B cell (primary cell): Measurements from ENCODE around the gene PLA2G4F. TPM values are rescaled to one million over a fixed set of nuclear protein-coding genes. Genes with fewer than 3 reads are reported as not detected.

ENCODE experiments used
- ATAC-seq: fragments of 200-7000 bp; cut with Tn5 transposase; one replicate; pipeline ENCODE4 v1.10.0; 2021; ENCODE audit warnings: low read depth, mild to moderate bottlenecking, moderate number of reproducible peaks, moderate library complexity
- CTCF ChIA-PET: fragments of 350-600 bp; sonication (Branson Sonifier 250); formaldehyde crosslinking; loops from one replicate; lab custom pipeline; 2021; ENCODE audit warnings: antibody characterized with exemption, inconsistent platforms; lab: Charles Lee
- POLR2A ChIA-PET: fragments of 350-600 bp; sonication (Branson Sonifier 250); formaldehyde crosslinking; loops from one replicate; lab custom pipeline; 2021; ENCODE audit warnings: antibody characterized with exemption; lab: Charles Lee
- DNase-seq: peaks from one replicate; pipeline ENCODE4 v3.0.0; 2013
- H2AFZ ChIP-seq: 2 replicates; pipeline ENCODE4 v1.6.1; 2012; ENCODE audit warnings: mild to moderate bottlenecking, low read depth, low read length; ENCODE audit not compliant: insufficient read depth, poor library complexity, severe bottlenecking
- H3K27ac ChIP-seq, 2 donors: 1 replicate in 1 of 2; 2 replicates in 1 of 2; pipeline ENCODE4 v1.5.1; 2012 to 2013; ENCODE audit warnings: low read length in 2 of 2, mild to moderate bottlenecking in 2 of 2, moderate library complexity in 1 of 2
- H3K27me3 ChIP-seq, 4 experiments: fragments of 200-600 bp in 1 of 4; sonication (generic) in 1 of 4; replicated peaks in 1 of 4; 1 replicate in 2 of 4; 2 replicates in 2 of 4; pipeline versions ENCODE4 v1.6.1 to v1.7.0; 2013 to 2016; ENCODE audit warnings: low read length in 3 of 4, mild to moderate bottlenecking in 2 of 4, mixed read lengths in 1 of 4, moderate library complexity in 1 of 4; ENCODE audit not compliant: insufficient read depth in 4 of 4, control insufficient read depth in 3 of 4; ENCODE audit errors: control extremely low read depth in 1 of 4
- H3K36me3 ChIP-seq, 2 experiments: replicated peaks in 1 of 2; 1 replicate in 1 of 2; 2 replicates in 1 of 2; pipeline versions ENCODE4 v1.6.1 to v1.7.1; 2013; ENCODE audit warnings: low read length in 1 of 2; ENCODE audit not compliant: insufficient read depth in 2 of 2, control insufficient read depth in 1 of 2; ENCODE audit errors: control extremely low read depth in 1 of 2, extremely low read depth in 1 of 2
- H3K4me1 ChIP-seq, 2 donors: fragments of 200-600 bp in 1 of 2; sonication (generic) in 1 of 2; 1 replicate in 1 of 2; 2 replicates in 1 of 2; pipeline versions ENCODE4 v1.5.1 to v1.6.1; 2013 to 2017; ENCODE audit warnings: low read length in 2 of 2; ENCODE audit not compliant: control insufficient read depth in 2 of 2, insufficient read depth in 2 of 2
- H3K4me2 ChIP-seq: replicated peaks from 2 replicates; pipeline ENCODE3; 2012; ENCODE audit warnings: mild to moderate bottlenecking, low read depth, low read length; ENCODE audit not compliant: poor library complexity, severe bottlenecking
- H3K4me3 ChIP-seq, 5 experiments: fragments of 200-600 bp in 1 of 5; sonication (generic) in 1 of 5; 1 replicate in 3 of 5; 2 replicates in 2 of 5; pipeline versions ENCODE4 v1.5.1 to v1.7.0; 2011 to 2016; ENCODE audit warnings: low read length in 4 of 5, mild to moderate bottlenecking in 4 of 5, low read depth in 2 of 5, control low read depth in 1 of 5, moderate library complexity in 1 of 5; ENCODE audit not compliant: insufficient read depth in 1 of 5; ENCODE audit errors: control extremely low read depth in 1 of 5, extremely low read depth in 1 of 5
- H3K79me2 ChIP-seq: fragments of 200-600 bp; sonication (generic); one replicate; pipeline ENCODE4 v1.6.0; 2016; ENCODE audit warnings: low read length; ENCODE audit not compliant: control insufficient read depth, insufficient read depth
- H3K9ac ChIP-seq: fragments of 200-600 bp; sonication (generic); 2 replicates; pipeline ENCODE4 v1.6.1; 2017; ENCODE audit warnings: mild to moderate bottlenecking, low read length, moderate library complexity
- H3K9me3 ChIP-seq, 3 donors: one replicate each; pipeline versions ENCODE4 v1.6.1 to v1.7.1; 2013; ENCODE audit warnings: low read length in 2 of 3; ENCODE audit not compliant: control insufficient read depth in 2 of 3, insufficient read depth in 1 of 3; ENCODE audit errors: control extremely low read depth in 1 of 3
- H4K20me1 ChIP-seq: 2 replicates; pipeline ENCODE4 v1.6.0; 2012; ENCODE audit warnings: mild to moderate bottlenecking, low read length; ENCODE audit not compliant: insufficient read depth, control insufficient read depth, poor library complexity, severe bottlenecking
- H3K27ac Mint-ChIP-seq: one replicate; pipeline ENCODE4 v1.8.0; 2021; ENCODE audit warnings: mixed read lengths
- H3K27me3 Mint-ChIP-seq: one replicate; pipeline ENCODE4 v1.8.0; 2021; ENCODE audit warnings: mixed read lengths
- H3K4me1 Mint-ChIP-seq: one replicate; pipeline ENCODE4 v1.8.0; 2021; ENCODE audit warnings: mixed read lengths
- H3K4me3 Mint-ChIP-seq: one replicate; pipeline ENCODE4 v1.8.0; 2021; ENCODE audit warnings: mixed read lengths
- H3K9me3 Mint-ChIP-seq: one replicate; pipeline ENCODE4 v1.8.0; 2022; ENCODE audit warnings: mixed read lengths; ENCODE audit not compliant: insufficient read depth
- CTCF ChIP-seq: fragments of 200-600 bp; IDR thresholded peaks from one replicate; pipeline ENCODE4 v1.8.0; 2022; ENCODE audit warnings: antibody characterized with exemption, mild to moderate bottlenecking
- EZH2 ChIP-seq: IDR thresholded peaks from 2 replicates; pipeline ENCODE4 v1.6.1; 2012; ENCODE audit warnings: borderline replicate concordance, low read depth, mild to moderate bottlenecking, moderate library complexity, low read length; ENCODE audit not compliant: insufficient read depth, poor library complexity, severe bottlenecking
- WGBS: methylation state at CpG from one replicate; pipeline ENCODE4 v1.1.5; 2013; ENCODE audit warnings: missing lambda C conversion rate; ENCODE audit not compliant: insufficient coverage; 5-methylcytosine and 5-hydroxymethylcytosine counted together
- intact Hi-C: fragments of 100-400 bp; cut with micrococcal nuclease; formaldehyde crosslinking; loops from one replicate; pipeline ENCODE4 v1.10.0; 2022
- polyA plus RNA-seq: library from polyadenylated mRNA; depleted of rRNA; stranded (reverse); fragments of >200 nt; gene quantifications from 2 replicates; pipeline ENCODE4 v1.2.3, GENCODE V29; 2012
- total RNA-seq, 2 donors: library from RNA; stranded (reverse); fragments of 120-200 nt in 1 of 2; gene quantifications; 1 replicate in 1 of 2; 2 replicates in 1 of 2; pipeline versions ENCODE4 v1.2.3 to v1.2.4, GENCODE V29; 2013 to 2022

Gene PLA2G4F
- total and polyA plus RNA-seq, 2 donors (not counting 1 experiment from before 2014, with no cell fraction given), result not detected

GRCh38 chr15:42153874-42154211, 2.6 kb downstream of the PLA2G4F start:
- intact Hi-C loops, result no loop called here
- Mint-ChIP-seq H3K4me3 (no peak overlapping the region), H3K27me3 (no peaks in the 10 kb centered on the region), H3K9me3 (no peaks in the 10 kb centered on the region), H3K4me1 (no peaks in the 10 kb centered on the region), H3K27ac (no peak overlapping the region)
- Histone ChIP-seq H3K4me1 (no peaks in the 10 kb centered on the region), H3K27ac (no peak overlapping the region), H3K9me3 (no peaks in the 10 kb centered on the region), H3K79me2 (no peaks in the 10 kb centered on the region), H4K20me1 (no peaks in the 10 kb centered on the region), H3K27me3 (no peaks in the 10 kb centered on the region), H3K9ac (no peak overlapping the region), H3K36me3 (no peaks in the 10 kb centered on the region), H3K4me2 (no peak overlapping the region), H3K4me3 (no peak overlapping the region), H2AFZ (no peak overlapping the region)
- DNase-seq (no peak), ATAC-seq (no peak)
- ChIA-PET CTCF (interaction anchor here (1.1 to 1.2 kb wide), 2 partner anchors 16 to 164 kb away, joined by 3 to 5 read pairs; no protein-coding TSS in a partner anchor), POLR2A (no interaction called here)
- TF ChIP-seq CTCF (no peak), EZH2 (no peak)
- 92% methylated on average over 3 of the region's 4 CpGs for WGBS

- Mint-ChIP-seq H3K4me3 (no peak overlapping the region), H3K27ac (no peak overlapping the region), H3K9me3 (no peaks in the 10 kb centered on the region), H3K27me3 (no peaks in the 10 kb centered on the region), H3K4me1 (no peaks in the 10 kb centered on the region)
- Histone ChIP-seq H3K9ac (no peak overlapping the region), H3K4me3 (no peak overlapping the region), H3K4me2 (no peak overlapping the region), H4K20me1 (no peaks in the 10 kb centered on the region), H3K9me3 (no peaks in the 10 kb centered on the region), H3K79me2 (no peaks in the 10 kb centered on the region), H3K27me3 (no peaks in the 10 kb centered on the region), H3K4me1 (no peaks in the 10 kb centered on the region), H3K27ac (no peak overlapping the region), H2AFZ (no peak overlapping the region), H3K36me3 (no peaks in the 10 kb centered on the region)
- WGBS, result 87% methylated on average over 8 of the region's 11 CpGs
- no peak for DNase-seq
- ChIA-PET POLR2A (no interaction called here), CTCF (interaction anchor here (1.1 to 1.2 kb wide), 2 partner anchors 15 to 163 kb away, joined by 3 to 5 read pairs; no protein-coding TSS in a partner anchor)
- intact Hi-C loops, result no loop called here
- ATAC-seq, result no peak
- TF ChIP-seq CTCF, result no peak
- TF ChIP-seq EZH2, result no peak
These were observed 3.3 kb downstream of the PLA2G4F start for GRCh38 chr15:42152921-42153698.
